ENCODE measurements around the gene FFAR2.
"Not testable (repeated sequence)": the region's sequence is repeated elsewhere in the genome, so short reads cannot be mapped to it uniquely, and the experiment has no call there.

The FFAR2 gene

DNA sequence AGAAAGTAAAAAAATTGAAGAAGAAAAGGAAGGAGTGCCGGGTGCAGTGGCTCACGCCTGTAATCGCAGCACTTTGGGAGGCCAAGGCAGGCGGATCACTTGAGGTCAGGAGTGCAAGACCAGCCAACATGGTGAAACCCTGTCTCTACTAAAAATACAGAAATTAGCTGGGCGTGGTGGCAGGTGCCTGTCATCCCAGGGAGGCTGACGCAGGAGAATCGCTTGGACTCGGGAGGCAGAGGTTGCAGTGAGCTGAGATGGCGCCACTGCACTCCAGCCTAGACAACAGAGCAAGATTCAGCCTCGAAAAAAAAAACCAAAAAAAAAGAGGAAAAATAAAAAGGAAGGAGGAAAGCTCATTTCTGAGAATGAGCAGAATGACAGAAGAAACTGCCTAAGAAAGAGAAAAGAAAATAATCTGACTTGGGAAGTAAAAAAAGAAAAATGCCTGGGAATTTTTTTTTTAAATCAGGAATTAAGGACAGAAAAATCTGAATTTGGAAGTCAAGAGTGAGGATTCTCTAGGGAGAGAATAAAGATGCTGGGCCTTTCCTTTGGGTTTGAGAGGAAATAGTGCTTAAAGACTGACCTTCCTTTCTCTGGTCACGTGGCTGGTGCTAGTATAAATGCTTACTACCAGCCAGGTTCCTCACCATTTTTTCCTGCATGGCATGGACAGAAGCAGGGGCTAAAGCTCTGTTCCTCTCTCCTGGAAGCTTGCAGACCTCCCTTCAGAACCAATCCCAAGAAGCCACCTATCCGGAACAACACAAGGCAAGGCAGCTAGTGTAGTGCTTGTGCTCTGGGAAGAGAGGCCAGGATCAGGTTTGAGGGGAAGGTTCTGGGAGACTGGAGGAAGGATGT, at the start of gene FFAR2:
Gene FFAR2, plus strand, starts transcription at position 652 of the 864 bp plus-strand sequence. CDS start 1,458 bp downstream, outside the sequence.
- no peak for DNase-seq

DNA sequence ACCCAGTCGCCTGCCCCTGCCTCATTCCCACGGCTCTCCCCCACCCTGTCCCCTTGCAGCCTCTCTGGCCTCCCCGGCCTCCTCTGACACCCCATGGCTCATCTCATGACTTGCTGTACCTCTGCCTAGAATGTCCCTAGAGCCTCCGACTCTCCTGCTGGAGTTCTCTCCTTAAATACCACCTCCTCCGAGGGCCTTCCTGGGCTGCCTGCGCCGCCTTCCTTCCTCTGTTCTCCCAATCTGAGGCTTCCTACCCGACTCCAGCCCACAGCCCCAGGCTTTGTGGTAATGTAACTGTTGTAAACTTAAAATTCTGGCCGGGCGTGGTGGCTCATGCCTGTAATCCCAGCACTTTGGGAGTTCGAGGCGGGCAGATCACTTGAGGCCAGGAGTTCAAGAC, 49.5 kb upstream of the FFAR2 start:
- DNase-seq = no peak

DNA sequence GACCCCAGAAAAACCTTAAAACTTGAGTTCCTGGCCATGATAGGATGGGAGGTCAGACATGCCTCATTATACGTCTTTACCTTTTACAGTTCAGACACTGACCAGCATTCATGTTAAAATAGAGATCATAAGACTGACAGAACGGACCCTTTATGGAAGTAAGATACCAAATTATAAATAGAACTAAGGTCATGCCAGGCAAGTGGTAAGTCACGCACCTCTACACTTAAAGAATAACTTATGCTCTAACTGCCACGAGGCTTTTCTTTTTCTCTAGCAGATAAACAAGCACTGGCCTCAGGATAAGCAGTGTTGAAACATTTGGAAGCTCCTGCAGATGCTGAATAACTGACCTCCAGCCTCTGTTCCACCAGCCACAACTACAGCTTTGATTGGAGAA, 48.8 kb upstream of the FFAR2 start:
- DNase-seq = no peak

DNA sequence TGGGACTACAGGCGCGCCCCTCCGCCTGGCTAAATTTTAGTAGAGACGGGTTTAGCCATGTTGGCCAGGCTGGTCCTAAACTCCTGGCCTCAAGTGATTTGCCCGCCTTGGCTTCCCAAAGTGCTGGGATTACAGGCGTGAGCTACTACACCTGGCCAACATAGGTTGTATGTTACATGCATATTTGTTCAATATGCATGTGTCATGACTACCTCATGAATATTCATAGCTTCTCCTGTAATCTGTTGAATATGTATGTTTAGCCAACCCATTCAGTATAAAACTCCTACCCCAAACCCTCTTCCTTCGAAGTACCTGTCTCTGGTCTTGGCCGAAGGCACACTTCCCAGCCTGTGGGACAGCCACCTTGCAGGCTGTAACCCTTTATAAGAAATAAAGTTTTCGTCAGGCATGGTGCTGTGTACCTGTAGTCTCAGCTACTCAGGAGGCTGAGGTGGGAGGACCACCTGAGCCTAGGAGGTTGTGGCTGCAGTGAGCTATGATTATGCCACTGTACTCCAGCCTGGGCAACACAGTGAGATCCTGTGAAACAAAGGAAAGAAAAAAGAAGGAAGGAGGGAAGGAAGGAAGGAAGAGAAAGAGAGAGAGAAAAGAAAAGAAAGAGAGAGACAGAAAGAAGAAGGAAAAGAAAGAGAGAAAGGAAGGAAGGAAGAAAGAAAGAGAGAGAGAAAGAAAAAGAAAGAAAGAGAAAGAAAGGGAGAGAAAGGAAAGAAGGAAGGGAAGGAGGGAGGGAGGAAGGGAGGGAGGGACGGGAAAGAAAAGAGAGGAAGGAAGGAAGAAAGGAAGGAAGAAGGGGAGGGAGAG, 47.9 kb upstream of the FFAR2 start:
- DNase-seq = no peak

DNA sequence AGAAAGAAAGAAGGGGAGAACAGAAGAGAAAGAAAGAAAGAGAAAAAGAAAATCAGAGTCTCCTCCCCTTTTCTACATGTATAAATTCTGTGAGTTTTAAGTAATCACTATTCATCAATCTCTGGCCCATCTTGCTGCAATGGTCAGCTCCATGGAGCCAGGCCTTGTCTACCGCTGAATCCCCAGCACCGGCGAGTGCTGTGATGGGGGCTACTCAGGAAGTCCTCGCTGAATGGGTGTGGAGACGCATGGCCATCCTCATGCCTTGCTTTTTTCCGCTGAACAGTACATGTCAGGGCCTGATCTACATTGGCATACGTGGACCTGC, 47.3 kb upstream of the FFAR2 start:
- DNase-seq = no peak

DNA sequence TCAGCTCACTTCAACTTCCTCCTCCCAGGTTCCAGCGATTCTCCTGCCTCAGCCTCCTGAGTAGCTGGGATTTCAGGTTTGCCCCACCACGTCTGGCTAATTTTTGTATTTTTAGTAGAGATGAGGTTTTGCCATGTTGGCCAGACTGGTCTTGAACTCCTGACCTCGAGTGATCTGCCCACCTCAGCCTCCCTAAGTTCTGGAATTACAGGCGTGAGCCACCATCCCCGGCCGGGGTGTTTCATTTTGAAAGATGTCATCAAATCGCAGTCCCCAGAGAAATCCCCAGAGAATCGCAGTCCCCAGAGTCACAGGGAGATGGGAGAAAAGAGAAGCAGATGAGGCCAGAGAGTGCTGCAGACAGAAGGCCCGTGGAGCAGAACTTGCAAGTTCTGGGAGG, 46.6 kb upstream of the FFAR2 start:
- not testable (repeated sequence) for DNase-seq

DNA sequence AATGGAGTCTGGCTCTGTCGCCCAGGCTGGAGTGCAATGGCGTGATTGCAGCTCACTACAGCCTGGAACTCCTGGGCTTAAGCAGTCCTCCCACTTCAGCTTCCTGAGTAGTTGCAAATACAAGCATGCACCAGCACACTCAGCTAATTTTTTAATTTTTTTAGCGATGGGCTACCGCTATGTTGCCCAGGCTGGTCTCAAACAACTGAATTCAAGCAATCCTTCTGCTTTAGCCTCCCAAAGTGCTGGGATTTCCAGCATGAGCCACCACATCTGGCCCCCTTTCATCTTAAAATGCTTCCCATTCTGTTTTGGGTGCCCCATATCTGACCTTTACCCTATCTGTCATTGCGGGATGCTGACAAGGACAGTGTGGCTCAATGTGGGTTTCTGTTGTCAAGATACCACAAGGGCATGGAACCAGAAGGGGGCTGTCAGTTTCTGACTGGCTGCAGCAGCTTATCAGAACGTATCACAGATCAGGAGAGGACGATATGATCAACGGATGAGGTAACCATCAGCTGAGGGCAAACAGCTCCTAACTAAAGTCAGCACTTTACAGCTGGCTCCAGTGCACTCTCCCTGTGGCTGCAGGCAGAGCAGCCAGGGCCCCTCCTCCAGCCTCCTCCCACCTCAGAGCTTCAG, 44.8 kb upstream of the FFAR2 start:
- DNase-seq = no peak

DNA sequence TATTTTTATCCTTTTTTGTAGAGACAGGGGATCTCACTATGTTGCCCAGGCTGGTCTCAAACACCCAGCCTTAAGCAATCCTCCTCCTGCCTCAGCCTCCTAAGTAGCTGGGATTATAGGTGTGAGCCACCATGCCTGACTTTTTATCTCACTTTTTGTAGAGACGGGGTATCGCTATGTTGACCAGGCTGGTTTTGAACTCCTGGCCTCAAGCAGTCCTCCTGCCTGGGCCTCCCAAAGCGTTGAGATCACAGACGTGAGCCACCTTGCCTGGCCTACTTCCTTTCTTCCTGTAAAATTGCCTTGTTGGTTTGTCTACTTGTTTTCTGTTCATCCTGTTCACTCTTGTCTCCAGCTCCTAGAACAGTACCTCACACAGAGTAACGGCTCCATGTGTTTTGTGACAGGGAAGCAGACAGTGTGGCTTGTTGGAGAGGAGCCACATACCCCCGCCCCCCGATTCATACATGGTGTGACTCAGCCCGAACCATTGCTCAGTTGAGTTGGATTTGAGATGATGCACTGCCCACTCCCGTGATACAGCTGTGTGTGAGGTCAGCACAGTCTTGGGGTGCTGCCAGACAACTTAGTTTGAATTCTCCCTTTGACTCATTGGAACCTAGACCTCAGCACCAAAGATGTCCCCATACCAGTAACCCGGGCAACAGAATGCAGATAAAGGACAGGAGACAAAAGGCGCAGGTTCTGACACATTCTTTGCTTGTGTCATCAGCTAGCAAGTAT, 43.0 kb upstream of the FFAR2 start:
- no peak for DNase-seq

DNA sequence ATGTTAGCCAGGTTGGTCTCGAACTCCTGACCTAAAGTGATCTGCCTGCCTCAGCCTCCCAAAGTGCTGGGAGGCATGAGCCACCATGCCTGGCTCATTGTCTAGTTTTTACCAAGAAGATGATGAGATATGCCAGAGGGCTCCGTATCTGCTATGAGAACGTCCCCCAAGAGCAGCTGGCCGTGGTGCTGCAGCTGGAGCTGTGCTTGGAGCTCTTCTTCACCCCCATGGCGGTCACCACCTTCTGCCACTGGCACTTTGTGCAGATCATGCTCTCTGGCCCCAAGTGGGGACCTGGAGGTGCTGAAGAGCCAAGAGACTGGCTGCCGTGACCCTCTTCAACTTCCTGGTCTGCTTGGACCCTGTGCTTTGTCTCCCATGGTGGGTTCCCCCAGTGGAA, 40.4 kb upstream of the FFAR2 start:
- no peak for DNase-seq

DNA sequence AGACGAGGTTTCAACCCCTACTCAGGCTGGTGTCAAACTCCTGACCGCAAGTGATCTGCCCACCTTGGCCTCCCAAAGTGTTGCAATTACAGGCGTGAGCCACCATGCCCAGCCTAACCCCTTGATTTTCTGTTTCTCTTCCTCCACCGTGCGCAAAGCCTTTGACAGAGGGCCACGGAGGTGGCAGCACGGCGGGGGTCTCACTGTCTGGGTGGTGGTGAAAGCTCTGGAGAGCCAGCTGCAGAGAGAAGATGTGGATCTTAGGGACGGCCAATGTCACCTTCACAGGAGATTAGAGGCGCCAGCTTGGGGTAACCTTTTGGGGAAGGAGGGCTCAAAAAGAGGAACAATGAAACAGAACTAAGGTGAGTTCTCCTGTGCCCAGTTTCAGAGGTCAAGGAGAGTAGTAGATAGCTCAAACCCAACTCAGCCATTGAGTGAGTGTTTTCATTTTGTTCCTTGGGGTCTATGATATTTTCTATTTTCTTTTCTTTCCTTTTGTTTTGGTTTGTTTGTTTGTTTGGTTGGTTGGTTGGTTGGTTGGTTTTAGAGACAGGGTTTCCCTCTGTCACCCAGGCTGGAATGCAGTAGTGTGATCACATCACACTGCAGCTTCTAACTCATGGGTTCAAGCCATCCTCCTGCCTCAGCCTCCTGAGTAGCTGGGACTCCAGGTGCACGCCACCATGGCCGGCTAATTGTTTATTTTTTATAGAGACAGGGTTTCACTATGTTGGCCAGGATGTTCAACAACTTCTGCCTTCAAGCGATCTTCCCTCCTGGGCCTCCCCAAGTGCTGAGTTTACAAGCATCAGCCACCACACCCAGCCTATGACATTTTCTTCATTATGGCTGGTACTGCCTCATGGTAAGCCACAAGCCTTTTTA, 39.5 kb upstream of the FFAR2 start:
- no peak for DNase-seq

DNA sequence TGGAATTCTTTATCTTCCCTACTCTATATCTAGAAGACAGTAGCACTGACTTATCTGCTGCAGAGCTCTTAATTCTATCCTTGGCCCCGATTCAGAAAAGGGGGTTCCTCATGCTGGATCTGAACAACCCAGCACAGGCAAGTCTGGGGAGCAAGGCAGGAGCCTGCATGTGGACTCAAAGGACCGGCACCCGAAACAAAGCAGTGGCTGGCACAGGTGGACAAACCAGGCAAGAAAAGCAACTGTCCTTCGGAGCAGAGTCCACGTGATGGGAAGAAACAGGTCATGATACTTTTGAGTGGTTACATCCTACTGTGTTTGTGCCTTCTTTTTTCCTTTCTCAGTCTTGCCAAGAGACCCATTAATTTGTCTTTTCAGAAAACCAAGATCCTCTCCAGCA, 38.9 kb upstream of the FFAR2 start:
- DNase-seq = no peak

DNA sequence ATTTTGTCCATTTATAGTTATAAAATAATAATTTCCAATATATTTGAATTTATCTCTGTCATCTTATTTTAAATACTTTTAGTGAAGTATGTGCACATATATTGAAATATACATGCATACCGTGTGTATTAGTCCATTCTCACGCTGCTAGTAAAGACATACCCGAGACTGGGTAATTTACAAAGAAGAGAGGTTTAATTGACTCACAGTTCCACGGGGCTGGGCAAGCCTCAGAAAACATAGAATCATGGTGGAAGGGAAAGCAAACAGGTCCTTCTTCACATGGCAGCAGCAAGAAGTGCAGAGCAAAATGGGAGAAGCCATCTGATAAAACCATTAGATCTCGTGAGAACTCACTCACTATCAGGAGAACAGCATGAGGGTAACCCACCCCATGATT, 37.6 kb upstream of the FFAR2 start:
- no peak for DNase-seq

DNA sequence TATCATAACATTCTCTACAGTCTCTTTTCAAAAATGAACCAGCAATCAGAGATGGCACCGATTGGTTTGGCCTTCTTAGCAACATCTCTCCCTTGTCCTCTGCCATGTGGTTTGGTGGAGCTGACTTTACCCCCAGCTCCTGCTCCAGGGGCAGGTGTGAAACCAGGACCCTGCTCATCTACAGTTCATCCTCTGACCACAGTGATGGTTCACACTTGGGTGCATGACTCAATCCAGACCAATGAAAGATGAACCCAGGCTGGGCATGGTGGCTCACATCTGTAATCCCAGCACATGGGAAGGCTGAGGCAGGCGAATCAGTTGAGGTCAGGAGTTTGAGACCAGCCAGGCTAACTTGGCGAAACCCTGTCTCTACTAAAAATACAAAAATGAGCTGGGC, 33.6 kb upstream of the FFAR2 start:
- DNase-seq = no peak

DNA sequence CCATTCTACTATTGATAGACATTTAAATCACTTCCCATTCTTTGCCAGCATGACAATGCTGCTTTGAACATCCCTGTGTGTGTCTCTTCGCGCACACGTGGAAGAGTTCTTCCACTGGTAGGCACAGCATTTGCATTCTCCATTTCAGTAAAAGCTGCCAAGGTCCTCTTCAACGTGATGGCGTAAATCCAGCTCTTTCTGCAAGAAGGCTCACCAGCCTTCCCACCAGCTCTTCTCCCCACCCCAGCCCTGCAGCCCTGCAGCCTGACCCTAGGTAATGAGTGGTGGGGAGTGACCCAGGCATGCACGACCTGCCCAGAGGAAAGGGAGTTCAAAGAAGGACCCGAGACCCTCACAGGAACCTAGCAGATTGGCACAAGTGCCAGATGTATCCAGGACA, 31.7 kb upstream of the FFAR2 start:
- no peak for DNase-seq

DNA sequence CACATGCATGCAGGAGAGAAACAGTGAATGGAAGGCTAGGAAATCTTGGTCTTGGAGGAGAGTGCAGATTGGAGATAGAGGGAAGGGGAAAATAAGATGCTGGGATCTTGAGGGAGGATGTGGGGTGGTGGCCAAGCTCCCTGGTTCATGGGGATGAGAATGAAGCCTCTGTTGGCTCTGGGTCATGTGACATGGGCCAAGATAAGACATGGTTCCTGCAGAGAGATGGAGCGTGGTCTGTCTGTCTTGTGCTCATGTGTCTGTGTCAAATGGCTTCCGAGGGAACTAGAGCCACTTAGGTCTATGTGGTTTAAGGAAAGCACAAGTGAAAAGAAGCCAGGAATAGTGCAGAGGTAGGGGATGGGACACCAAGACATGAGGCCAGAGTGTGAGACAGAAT, 30.8 kb upstream of the FFAR2 start:
- no peak for DNase-seq

DNA sequence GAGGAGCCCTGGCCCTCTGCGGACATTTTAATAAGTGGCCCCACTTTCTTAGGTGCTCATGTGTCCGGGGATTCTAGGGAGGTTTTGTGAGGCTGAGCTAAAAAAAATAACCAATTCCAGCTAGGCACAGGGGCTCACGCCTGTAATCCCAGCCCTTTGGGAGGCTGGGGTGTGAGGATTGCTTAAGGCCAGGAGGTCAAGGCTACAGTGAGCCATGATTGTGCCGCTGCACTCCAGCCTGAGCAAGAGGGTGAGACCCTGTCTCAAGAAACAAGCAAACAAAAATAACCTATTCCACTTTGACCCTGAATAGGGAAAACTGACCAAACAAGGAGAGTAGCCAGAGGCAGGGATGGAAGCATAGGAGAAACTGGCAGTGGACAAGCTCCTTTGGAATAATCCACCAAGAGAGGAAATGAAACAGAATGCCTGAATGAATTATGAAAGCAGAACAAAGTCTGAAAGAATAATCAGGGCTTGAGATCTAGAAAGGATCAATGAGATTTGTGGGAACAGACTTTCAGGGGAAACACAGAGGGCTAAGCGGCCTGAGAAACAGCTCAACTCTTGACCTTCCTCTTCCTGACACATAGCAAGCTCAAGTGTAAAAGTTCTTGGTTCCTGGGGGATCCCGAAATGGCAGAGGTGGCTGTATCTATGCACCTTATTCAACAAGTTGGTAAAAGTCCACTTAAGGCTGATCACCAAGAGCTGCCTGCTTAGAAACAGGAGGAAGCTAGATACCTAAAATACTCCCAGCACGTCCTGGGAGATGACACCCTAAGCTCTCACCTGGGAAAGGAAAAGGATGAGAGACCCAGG, 30.1 kb upstream of the FFAR2 start:
- no peak for DNase-seq

DNA sequence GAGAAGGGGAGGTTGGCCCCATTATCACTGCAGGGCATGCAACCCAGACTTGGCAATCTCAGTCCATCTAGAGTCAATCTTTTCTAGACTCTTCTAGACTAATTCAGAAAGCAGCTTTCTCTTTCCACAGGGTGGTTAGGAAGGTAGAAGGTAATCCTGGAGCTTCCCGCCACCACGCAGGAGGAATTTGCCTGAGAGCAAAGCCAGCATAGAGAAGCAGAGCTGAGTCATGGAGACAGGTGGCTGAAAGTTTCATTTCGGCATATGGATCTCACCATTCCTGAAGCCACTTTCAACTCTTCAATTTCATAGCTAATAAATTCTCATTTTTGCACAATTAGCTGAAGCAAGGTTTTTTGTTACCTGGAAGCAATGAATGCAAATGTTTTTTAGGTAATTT, 29.0 kb upstream of the FFAR2 start:
- no peak for DNase-seq

DNA sequence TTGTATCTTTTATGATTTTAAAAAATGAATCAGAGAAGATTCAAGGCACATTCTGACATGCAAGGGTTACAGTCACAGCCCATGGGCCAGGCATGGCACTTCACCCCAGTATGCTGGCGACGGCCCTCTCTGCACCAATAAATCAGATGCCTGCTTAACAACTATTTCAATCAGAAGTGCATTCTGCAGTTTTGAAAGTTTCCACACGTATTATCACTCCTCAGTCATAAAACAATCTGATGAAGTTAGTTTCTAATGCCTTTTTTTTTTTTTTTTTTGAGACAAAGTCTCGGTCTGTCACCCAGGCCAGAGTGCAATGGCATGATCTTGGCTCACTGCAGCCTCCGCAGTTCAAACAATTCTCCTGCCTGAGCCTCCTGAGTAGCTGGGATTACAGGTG, 28.3 kb upstream of the FFAR2 start:
- DNase-seq = no peak

DNA sequence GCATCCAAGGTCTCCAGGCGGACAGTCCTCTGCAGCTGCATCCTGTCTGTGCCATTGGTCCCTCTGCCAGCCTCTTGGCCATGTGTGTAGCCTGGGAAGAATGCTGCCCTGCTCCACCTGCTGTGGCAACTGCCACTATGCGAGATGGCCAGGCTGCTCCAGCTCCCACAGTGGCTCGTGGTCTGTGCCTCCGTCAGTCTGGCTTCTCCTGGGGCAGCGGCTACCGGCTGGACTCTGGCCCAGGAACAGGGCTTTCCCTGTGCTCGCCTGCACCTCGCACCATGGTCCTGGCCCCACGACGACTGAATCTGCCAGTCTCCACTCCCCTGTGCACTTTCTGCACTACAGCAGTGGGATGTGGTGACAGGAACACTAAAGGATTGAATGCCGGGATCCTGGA, 26.7 kb upstream of the FFAR2 start:
- DNase-seq = no peak

DNA sequence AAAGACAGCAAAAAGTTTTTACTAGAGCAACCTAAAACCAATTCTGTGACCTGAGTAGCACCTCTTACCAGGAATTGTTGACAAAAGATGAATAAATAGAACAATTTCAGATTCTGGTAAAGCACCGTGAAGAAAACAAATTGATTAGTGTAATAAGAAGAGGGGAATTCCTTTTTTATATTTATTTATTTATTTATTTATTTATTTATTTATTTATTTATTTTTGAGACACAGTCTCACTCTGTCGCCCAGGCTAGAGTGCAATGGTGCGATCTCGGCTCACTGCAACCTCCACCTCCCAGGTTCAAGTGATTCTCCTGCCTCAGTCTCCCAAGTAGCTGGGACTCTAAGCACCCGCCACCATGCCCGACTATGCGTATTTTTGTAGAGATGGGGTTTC, 24.7 kb upstream of the FFAR2 start:
- not testable (repeated sequence) for DNase-seq

DNA sequence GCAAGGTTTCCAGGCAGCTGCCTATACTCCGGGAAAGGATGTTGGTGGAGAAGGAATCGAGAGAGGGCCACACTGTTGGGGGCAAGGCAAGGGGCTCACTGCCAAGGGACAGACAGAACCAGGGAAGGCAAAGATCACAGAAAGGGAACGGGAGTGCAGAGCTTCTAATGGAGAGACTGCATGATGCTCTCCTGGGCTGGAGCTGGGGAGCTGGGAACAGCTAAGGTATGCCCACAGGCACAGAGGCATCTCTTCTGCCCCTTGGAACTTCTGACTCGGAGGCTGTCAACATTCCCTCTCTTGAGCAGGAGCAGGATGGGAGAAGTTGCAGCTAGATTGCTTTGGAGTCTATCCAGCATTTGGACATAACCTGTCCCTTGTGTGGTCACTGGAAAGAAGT, 22.4 kb upstream of the FFAR2 start:
- no peak for DNase-seq
